DMS53 treated with DMSO at 0.1 percent for 48 hours (cell line): ENCODE results near the gene MRS2.
"Not testable (repeated sequence)": the region's sequence is repeated elsewhere in the genome, so short reads cannot be mapped to it uniquely, and the experiment has no call there.

Experiments
- DNase-seq: peaks from one replicate; lab custom pipeline; 2025; ENCODE audit not compliant: unreplicated experiment; lab: John Stamatoyannopoulos, UW

MRS2 gene

GRCh38 chr6:24402697-24403500 lies at the start of gene MRS2:
Gene MRS2, plus strand, starts transcription at chr6:24402936. Its CDS starts 111 bp downstream, at chr6:24403047.
- DNase-seq: peak; percentile 95

GRCh38 chr6:24353861-24354260 lies 48.9 kb upstream of the MRS2 start:
- no peak for DNase-seq

- DNase-seq: no peak
Measured at GRCh38 chr6:24355393-24355792, 47.3 kb upstream of the MRS2 start.

- DNase-seq: no peak
Measured at GRCh38 chr6:24356310-24356973, 46.3 kb upstream of the MRS2 start.

- DNase-seq: peak; percentile 96
Measured at GRCh38 chr6:24357336-24358218, 45.2 kb upstream of the MRS2 start, which contains the start of gene DCDC2. Gene DCDC2, minus strand, starts transcription at chr6:24358059. Its CDS starts 309 bp downstream, at chr6:24357750.

GRCh38 chr6:24358219-24358821 lies 44.4 kb upstream of the MRS2 start:
- peak; percentile 32 for DNase-seq

- peak; percentile 98 for DNase-seq
Measured at GRCh38 chr6:24359640-24360454, 42.9 kb upstream of the MRS2 start.

GRCh38 chr6:24362363-24362762 lies 40.4 kb upstream of the MRS2 start:
- not testable (repeated sequence) for DNase-seq

- not testable (repeated sequence) for DNase-seq
Measured at GRCh38 chr6:24365103-24365633, 37.6 kb upstream of the MRS2 start.

- no peak for DNase-seq
Measured at GRCh38 chr6:24374612-24375011, 28.1 kb upstream of the MRS2 start.

- DNase-seq: no peak
Measured at GRCh38 chr6:24376871-24377270, 25.9 kb upstream of the MRS2 start.

- DNase-seq: no peak
Measured at GRCh38 chr6:24378473-24379097, 24.2 kb upstream of the MRS2 start.

- no peak for DNase-seq
Measured at GRCh38 chr6:24381476-24382219, 21.1 kb upstream of the MRS2 start.

- no peak for DNase-seq
Measured at GRCh38 chr6:24382220-24382540, 20.6 kb upstream of the MRS2 start.

- DNase-seq: not testable (repeated sequence)
Measured at GRCh38 chr6:24382891-24383494, 19.7 kb upstream of the MRS2 start.

- DNase-seq: not testable (repeated sequence)
Measured at GRCh38 chr6:24384369-24385130, 18.2 kb upstream of the MRS2 start.

- no peak for DNase-seq
Measured at GRCh38 chr6:24385536-24386269, 17.0 kb upstream of the MRS2 start.
